ENCODE results near the gene ITGA2B. TPM values are rescaled to one million over a fixed set of nuclear protein-coding genes. Genes with fewer than 3 reads are reported as not detected.
A peak's percentile ranks its signal among the peaks of the same experiment; 100 is the strongest.
"Not testable (repeated sequence)": the region's sequence is repeated elsewhere in the genome, so short reads cannot be mapped to it uniquely, and the experiment has no call there.

ITGA2B gene
- total RNA-seq, 1 experiment from 2014 or later: 0.67 TPM

DNA sequence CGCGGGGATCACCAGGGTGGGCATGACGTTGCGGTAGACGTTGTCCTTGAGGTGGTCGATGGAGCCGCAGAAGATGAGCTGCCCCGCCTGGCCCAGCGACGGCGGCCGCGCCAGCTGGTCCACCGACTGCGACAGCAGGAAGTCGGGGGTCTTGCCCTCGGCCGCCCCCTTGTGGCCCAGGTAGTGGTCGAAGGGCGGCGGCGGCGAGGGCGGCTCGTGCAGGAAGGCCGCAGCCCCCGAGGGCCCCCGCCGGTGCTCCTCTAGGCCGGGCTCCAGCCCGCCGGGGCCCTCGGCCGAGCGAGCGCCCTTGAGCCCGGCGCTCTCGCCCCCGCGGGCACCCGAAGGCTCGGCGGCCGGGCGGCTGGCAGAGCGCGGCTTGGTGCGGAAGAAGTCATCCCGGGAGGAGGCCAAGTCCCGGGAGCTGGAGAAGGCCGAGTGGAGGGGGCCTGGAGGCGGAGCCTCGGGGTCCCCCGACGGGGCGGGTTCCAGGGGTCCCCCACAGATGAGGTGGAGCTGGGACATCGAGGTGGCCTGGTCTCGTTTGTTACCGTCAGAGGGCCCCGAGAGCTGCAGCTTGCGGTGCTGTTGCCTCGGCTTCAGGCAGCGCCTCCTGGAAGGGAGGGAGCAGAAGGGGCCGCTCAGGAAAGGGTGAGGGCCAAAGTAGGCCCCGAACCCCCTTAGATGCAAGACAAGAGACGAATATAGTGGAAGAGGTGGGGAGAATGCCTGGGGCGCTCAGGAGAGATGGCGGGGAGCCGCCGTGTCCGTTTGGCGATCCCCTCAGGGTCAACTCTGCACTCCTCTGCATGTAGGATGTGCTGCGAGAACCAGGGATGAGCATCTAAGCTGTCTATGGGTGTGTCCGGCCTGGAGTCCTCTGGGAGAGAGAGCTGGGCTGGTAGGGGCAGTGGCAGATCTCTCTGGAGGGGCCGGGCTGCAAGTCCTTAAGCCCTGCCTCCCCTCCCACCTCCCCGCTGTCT is 34.6 kb downstream of the ITGA2B start:
- no peaks in the 10 kb centered on the region for H3K4me1 ChIP-seq
- 0 out of 2 replicates have a peak, but pooled peaks cover 3% of the 10 kb centered on the region for H3K36me3 ChIP-seq
- no peak overlapping the region for H3K4me3 ChIP-seq
- H3K27ac ChIP-seq: no peak overlapping the region
- no peaks in the 10 kb centered on the region for H3K27me3 ChIP-seq
- no peaks in the 10 kb centered on the region for H3K9me3 ChIP-seq (replicated peaks)
- no peak for DNase-seq

GRCh38 chr17:44353672-44354331 is 35.6 kb downstream of the ITGA2B start:
- Histone ChIP-seq H3K9me3 (replicated peaks) (no peaks in the 10 kb centered on the region), H3K4me1 (no peaks in the 10 kb centered on the region), H3K27ac (no peak overlapping the region), H3K27me3 (no peaks in the 10 kb centered on the region), H3K4me3 (no peak overlapping the region), H3K36me3 (0 out of 2 replicates have a peak, but pooled peaks cover 3% of the 10 kb centered on the region)
- DNase-seq: no peak

- Histone ChIP-seq H3K27me3 (no peaks in the 10 kb centered on the region), H3K4me3 (no peak overlapping the region), H3K27ac (no peak overlapping the region), H3K9me3 (replicated peaks) (no peaks in the 10 kb centered on the region), H3K4me1 (no peaks in the 10 kb centered on the region), H3K36me3 (0 out of 2 replicates have a peak, but pooled peaks cover 3% of the 10 kb centered on the region)
- no peak for DNase-seq
These were observed 36.4 kb downstream of the ITGA2B start for GRCh38 chr17:44352828-44353671.

- Histone ChIP-seq H3K9me3 (replicated peaks) (no peaks in the 10 kb centered on the region), H3K4me1 (no peaks in the 10 kb centered on the region), H3K4me3 (no peak overlapping the region), H3K36me3 (0 out of 2 replicates have a peak, but pooled peaks cover 3% of the 10 kb centered on the region), H3K27ac (no peak overlapping the region), H3K27me3 (no peaks in the 10 kb centered on the region)
- DNase-seq: no peak
These were observed 37.3 kb downstream of the ITGA2B start for GRCh38 chr17:44351961-44352827.

GRCh38 chr17:44351464-44351863 is 38.0 kb downstream of the ITGA2B start:
- no peak overlapping the region for H3K4me3 ChIP-seq
- H3K9me3 ChIP-seq (replicated peaks): no peaks in the 10 kb centered on the region
- no peaks in the 10 kb centered on the region for H3K27me3 ChIP-seq
- no peaks in the 10 kb centered on the region for H3K4me1 ChIP-seq
- 0 out of 2 replicates have a peak, but pooled peaks cover 3% of the 10 kb centered on the region for H3K36me3 ChIP-seq
- no peak overlapping the region for H3K27ac ChIP-seq
- DNase-seq: no peak

DNA sequence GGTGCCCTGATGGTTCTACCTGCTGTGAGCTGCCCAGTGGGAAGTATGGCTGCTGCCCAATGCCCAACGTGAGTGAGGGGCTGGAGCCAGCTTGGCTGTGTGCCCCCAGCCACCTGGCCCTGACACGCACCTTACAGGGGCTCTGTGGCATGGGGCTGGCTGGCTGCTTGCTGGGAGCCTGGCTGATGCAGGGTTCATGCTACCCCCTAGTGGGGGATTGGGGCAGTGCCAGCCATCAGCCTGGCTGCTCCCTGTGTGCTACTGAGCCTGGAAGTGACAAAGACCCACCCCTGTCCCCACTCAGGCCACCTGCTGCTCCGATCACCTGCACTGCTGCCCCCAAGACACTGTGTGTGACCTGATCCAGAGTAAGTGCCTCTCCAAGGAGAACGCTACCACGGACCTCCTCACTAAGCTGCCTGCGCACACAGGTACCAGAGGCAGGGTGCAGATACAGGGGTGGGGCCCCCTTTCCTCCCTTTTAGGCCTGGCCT is 38.7 kb downstream of the ITGA2B start:
- 0 out of 2 replicates have a peak, but pooled peaks cover 3% of the 10 kb centered on the region for H3K36me3 ChIP-seq
- no peak overlapping the region for H3K4me3 ChIP-seq
- no peaks in the 10 kb centered on the region for H3K4me1 ChIP-seq
- DNase-seq: peak; percentile 66 to 78
- H3K9me3 ChIP-seq (replicated peaks): no peaks in the 10 kb centered on the region
- H3K27me3 ChIP-seq: no peaks in the 10 kb centered on the region
- no peak overlapping the region for H3K27ac ChIP-seq

DNA sequence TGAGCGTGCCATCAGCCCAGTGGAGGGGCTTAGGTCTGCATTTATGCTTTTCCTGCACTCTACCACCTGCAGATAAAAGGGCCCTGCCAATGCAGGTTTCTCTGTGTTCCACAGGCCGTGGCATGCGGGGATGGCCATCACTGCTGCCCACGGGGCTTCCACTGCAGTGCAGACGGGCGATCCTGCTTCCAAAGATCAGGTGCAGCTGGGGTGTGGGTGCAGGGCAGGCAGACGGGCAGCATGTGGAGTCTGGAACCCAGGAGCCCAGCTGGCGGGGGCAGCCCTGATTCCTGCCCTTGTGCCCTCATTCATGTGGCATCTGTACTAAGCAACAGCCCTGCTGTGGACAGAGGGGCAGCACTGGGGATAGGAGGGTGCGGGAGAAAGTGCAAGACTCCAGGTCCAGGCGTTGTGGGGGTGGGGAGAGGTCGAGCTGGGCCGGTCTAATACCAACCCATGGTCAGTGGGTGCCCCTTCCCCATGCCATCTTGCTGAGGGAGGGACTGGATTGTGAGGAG is 39.8 kb downstream of the ITGA2B start:
- no peaks in the 10 kb centered on the region for H3K9me3 ChIP-seq (replicated peaks)
- no peak for DNase-seq
- H3K36me3 ChIP-seq: 0 out of 2 replicates have a peak, but pooled peaks cover 3% of the 10 kb centered on the region
- H3K27ac ChIP-seq: no peak overlapping the region
- H3K27me3 ChIP-seq: no peaks in the 10 kb centered on the region
- H3K4me1 ChIP-seq: no peaks in the 10 kb centered on the region
- H3K4me3 ChIP-seq: no peak overlapping the region

GRCh38 chr17:44348988-44349364 is 40.5 kb downstream of the ITGA2B start:
- Histone ChIP-seq H3K9me3 (replicated peaks) (no peaks in the 10 kb centered on the region), H3K4me3 (no peak overlapping the region), H3K27me3 (no peaks in the 10 kb centered on the region), H3K36me3 (0 out of 2 replicates have a peak, but pooled peaks cover 3% of the 10 kb centered on the region), H3K4me1 (no peaks in the 10 kb centered on the region), H3K27ac (no peak overlapping the region)
- DNase-seq: no peak

- Histone ChIP-seq H3K9me3 (replicated peaks) (no peaks in the 10 kb centered on the region), H3K4me1 (no peaks in the 10 kb centered on the region), H3K36me3 (0 out of 2 replicates have a peak, but pooled peaks cover 3% of the 10 kb centered on the region), H3K27me3 (no peaks in the 10 kb centered on the region), H3K27ac (no peak overlapping the region), H3K4me3 (no peak overlapping the region)
- no peak for DNase-seq
These were observed 41.0 kb downstream of the ITGA2B start for GRCh38 chr17:44348234-44348987.

DNA sequence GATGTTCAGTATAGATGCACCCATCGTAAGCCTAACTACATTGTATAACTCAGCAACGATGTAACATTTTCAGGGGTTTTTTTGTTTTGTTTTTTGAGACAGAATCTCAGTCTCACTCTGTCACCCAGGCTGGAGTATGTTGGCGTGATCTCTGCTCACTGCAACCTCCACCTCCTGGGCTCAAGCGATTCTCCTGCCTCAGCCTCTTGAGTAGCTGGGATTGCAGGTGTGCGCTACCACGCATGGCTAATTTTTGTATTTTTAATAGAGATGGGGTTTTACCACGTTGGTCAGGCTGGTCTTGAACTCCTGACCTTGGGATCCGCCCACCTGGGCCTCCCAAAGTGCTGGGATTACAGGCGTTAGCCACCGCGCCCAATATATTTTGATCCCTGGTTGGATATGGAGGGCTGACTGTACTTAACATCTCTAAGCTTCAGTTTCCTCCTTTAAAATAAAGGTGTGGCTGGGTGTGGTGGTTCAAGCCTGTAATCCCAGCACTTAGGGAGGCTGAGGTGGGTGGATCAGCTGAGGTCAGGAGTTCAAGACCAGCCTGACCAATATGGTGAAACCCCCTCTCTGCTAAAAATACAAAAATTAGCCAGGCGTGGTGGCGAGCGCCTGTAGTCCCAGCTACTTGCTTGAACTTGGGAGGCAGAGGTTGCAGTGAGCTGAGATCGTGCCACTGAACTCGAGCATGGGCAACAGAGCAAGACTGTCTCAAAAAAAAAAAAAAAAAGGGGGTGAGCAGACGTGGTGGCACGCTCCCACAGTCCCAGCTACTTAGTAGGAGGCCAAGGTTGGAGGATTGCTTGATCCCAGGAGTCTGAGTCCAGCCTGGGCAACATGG is 42.0 kb downstream of the ITGA2B start:
- H3K4me1 ChIP-seq; H3K27ac ChIP-seq; H3K27me3 ChIP-seq; DNase-seq; H3K9me3 ChIP-seq (replicated peaks); H3K36me3 ChIP-seq; H3K4me3 ChIP-seq: not testable (repeated sequence)

DNA sequence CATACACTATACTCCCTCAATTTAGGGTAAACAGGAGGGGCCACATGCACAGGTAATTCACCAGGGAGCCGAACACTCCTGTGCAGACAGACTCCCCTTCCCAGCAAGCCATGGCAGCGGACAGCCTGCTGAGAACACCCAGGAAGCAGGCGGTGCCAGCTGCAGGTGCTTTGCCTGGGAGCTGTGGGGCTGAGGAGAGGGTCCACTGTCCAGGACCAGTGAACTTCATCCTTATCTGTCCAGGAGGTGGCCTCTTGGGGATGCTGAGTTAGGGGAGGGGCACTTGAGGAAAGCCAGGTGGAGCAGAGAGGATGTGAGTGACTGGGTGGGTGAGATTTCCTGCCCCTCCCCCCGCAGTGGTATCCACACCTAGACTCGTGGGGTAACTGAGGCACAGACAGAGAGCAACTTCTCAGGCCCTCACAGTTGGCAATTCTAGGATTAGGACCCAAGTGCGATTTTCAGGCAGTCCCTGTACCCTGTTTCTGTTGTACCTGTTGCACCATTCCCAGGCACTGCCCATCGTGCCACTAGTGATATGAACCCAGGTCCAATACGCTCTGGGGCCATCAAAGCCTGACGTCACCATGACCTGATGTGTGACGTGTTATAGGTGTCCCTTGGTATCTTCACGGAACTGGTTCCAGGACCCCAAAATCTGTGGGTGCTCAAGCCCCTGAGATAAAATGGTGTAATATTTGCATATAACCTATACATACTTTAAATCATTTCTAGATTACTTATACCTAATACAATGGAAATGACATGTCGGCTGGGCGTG is 43.2 kb downstream of the ITGA2B start:
- H3K9me3 ChIP-seq (replicated peaks): no peaks in the 10 kb centered on the region
- no peak overlapping the region for H3K27ac ChIP-seq
- no peak overlapping the region for H3K4me3 ChIP-seq
- no peaks in the 10 kb centered on the region for H3K27me3 ChIP-seq
- H3K4me1 ChIP-seq: no peaks in the 10 kb centered on the region
- 0 out of 2 replicates have a peak, but pooled peaks cover 3% of the 10 kb centered on the region for H3K36me3 ChIP-seq
- DNase-seq: no peak
